Mesodermal cell (in vitro differentiated cells): ENCODE results near the gene IL17C.
"Not testable (repeated sequence)": the region's sequence is repeated elsewhere in the genome, so short reads cannot be mapped to it uniquely, and the experiment has no call there.

Experiments
- H3K27ac ChIP-seq: 2 replicates; pipeline ENCODE4 v1.7.0; 2013; ENCODE audit warnings: mild to moderate bottlenecking, low read depth, low read length, moderate library complexity; ENCODE audit not compliant: severe bottlenecking
- H3K36me3 ChIP-seq: 2 replicates; pipeline ENCODE4 v1.7.1; 2013; ENCODE audit warnings: mild to moderate bottlenecking, low read length, moderate library complexity; ENCODE audit not compliant: control insufficient read depth, insufficient read depth
- H3K4me1 ChIP-seq: one replicate; pipeline ENCODE4 v1.7.1; 2013; ENCODE audit warnings: mild to moderate bottlenecking, low read length; ENCODE audit not compliant: insufficient read depth, control insufficient read depth, poor library complexity, severe bottlenecking
- H3K4me3 ChIP-seq: 2 replicates; pipeline ENCODE4 v1.7.0; 2013; ENCODE audit warnings: low read length, control low read depth, mild to moderate bottlenecking; ENCODE audit not compliant: insufficient read depth, poor library complexity, severe bottlenecking; ENCODE audit errors: extremely low read depth
- H3K9me3 ChIP-seq: 2 replicates; pipeline ENCODE4 v1.7.1; 2013; ENCODE audit warnings: mild to moderate bottlenecking, low read length, moderate library complexity; ENCODE audit not compliant: control insufficient read depth
- WGBS, 2 experiments: methylation state at CpG; one replicate each; pipeline ENCODE4 v1.1.5; 2013; ENCODE audit warnings: missing lambda C conversion rate in 2 of 2; ENCODE audit not compliant: insufficient coverage in 2 of 2; 5-methylcytosine and 5-hydroxymethylcytosine counted together

The IL17C gene

GRCh38 chr16:88662222-88662842 is 24.0 kb downstream of the IL17C start:
- Histone ChIP-seq H3K36me3 (peaks cover 52% of the 10 kb centered on the region), H3K9me3 (no peaks in the 10 kb centered on the region), H3K4me1 (peaks cover 13% of the 10 kb centered on the region), H3K4me3 (peak overlapping the region; percentile 98), H3K27ac (peak overlapping the region; percentile 71)
- WGBS, 2 experiments, result 1 to 2% methylated on average over 38 to 40 of the region's 49 CpGs

DNA sequence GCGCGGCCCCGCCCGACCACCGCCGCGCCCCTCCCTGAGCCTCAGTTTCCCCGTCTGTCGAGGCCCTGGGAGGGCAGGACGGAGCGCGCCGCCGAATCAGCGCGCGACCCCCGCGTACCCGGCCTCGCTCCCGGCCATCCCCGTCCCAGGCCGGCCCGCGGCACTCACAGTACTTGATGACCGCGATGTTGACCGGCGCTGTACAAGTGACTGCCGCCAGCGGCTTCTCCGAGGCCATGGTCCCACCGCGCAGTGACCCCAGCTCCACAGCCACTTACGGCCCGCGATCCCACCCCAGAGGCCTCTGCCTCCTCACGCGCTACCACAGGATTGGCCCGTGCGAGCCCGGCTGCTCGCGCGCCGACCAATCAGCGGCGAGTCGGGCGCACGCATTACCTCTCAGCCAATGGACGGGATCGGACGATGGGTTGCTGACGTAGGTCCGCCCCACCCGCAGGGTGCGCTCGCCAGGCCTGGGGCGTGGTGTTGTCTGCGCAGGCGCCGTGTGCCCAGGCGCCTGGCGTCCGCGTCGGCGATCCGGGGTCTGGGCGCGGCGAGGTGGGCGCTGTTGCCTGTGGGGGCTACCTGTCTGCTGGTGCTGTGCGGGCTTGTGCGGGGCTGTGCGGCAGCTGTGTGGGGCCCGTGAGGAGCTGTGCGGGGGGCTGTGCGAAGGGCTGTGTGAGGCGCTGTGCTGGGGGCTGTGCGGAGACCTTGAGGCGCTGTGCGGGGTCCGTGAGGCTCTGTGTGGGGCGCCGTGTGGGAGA is 24.7 kb downstream of the IL17C start, which contains the start of gene MVD:
MVD (minus strand) TSS at position 249 of the 764 bp plus-strand sequence; CDS start at position 238, 11 bp downstream.
- H3K4me3 ChIP-seq, result peak within 1 kb of the TSS; percentile 98
- peak within 1 kb of the TSS; percentile 71 for H3K27ac ChIP-seq
- H3K4me1 ChIP-seq, result peaks cover 13% of the 10 kb centered on the region
- 0% methylated on average over 77 to 79 of the region's 88 CpGs for WGBS, 2 experiments
- H3K9me3 ChIP-seq, result no peaks in the 10 kb centered on the region
- peaks cover 45% of the 10 kb centered on the region for H3K36me3 ChIP-seq

- Histone ChIP-seq H3K27ac (no peak overlapping the region), H3K4me1 (peaks cover 3% of the 10 kb centered on the region), H3K9me3 (no peaks in the 10 kb centered on the region), H3K36me3 (peaks cover 34% of the 10 kb centered on the region), H3K4me3 (no peak overlapping the region)
- 96 to 100% methylated on average over 3 to 4 of the region's 4 CpGs for WGBS, 2 experiments
Observed at GRCh38 chr16:88665148-88665547, 26.8 kb downstream of the IL17C start.

DNA sequence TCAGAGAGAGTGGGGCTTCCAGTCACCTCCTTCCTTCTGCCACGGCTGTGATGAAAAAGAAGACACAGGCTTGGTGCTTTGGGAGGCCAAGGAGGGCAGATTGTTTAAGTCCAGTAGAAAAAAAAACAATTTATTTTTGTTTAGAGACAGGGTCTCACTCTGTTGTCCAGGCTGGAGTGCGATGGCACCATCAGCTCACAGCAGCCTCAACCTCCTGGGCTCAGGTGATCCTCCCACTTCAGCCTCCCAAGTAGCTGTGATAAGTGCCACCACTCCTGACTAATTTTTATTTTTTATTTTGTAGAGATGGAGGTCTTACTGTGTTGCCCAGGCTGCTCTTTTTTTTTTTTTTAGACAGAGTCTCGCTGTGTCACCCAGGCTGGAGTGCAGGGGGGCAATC is 27.2 kb downstream of the IL17C start:
- no peaks in the 10 kb centered on the region for H3K9me3 ChIP-seq
- no peak overlapping the region for H3K27ac ChIP-seq
- WGBS, 2 experiments, result 100% methylated on average over 1 to 2 of the region's 3 CpGs
- peaks cover 31% of the 10 kb centered on the region for H3K36me3 ChIP-seq
- no peak overlapping the region for H3K4me3 ChIP-seq
- no peaks in the 10 kb centered on the region for H3K4me1 ChIP-seq

- Histone ChIP-seq H3K4me1 (peaks cover 2% of the 10 kb centered on the region), H3K9me3 (no peaks in the 10 kb centered on the region), H3K36me3 (peaks cover 35% of the 10 kb centered on the region), H3K4me3 (no peak overlapping the region), H3K27ac (no peak overlapping the region)
- 65 to 81% methylated on average over 4 to 5 of the region's 5 CpGs for WGBS, 2 experiments
Observed at GRCh38 chr16:88667461-88667860, 29.1 kb downstream of the IL17C start.

GRCh38 chr16:88669493-88669892 is 31.1 kb downstream of the IL17C start:
- not testable (repeated sequence) for H3K9me3 ChIP-seq, H3K4me3 ChIP-seq, H3K27ac ChIP-seq, H3K4me1 ChIP-seq
- 100% methylated on average over 1 of the region's 8 CpGs for WGBS, 2 experiments
- peaks cover 43% of the 10 kb centered on the region for H3K36me3 ChIP-seq

DNA sequence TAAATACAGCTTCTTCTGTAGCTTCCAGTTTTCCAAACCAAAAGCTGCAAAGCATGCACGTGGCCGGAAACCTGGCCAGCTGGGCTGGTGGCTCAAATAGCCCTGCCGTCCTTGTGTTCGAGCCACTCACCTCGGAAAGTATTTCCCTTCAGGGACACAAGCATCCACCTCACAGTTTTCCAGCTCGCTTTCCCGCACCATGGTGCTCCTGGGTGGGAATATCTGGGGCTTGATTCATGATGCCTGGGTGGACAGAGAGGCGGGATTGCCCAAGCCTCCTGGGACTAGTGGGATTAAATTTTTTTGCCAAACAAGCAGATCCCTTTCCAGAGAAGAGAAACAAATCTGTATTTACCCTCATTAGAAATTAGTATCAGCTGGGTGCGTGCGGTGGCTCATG is 31.6 kb downstream of the IL17C start:
- 95 to 98% methylated on average over 5 to 8 of the region's 10 CpGs for WGBS, 2 experiments
- H3K36me3 ChIP-seq, result peaks cover 41% of the 10 kb centered on the region
- no peak overlapping the region for H3K4me3 ChIP-seq
- peaks cover 4% of the 10 kb centered on the region for H3K4me1 ChIP-seq
- no peaks in the 10 kb centered on the region for H3K9me3 ChIP-seq
- no peak overlapping the region for H3K27ac ChIP-seq

DNA sequence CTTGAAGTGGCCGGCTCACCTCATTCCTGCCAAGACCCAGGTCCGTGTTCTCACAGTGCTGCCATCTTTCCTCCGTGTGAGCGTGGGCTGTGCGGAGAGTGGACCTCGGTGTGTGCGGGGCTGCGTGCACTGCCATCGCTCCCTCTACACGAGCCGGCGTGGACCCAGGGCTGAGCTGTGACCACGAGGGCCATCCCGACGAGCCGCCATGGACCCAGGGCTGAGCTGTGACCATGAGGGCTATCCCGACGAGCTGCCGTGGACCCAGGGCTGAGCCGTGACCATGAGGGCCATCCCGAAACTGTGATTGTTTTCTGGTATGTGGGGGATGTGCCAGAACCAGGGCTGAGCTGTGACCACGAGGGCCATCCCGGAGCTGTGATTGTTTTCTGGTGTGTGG is 33.4 kb downstream of the IL17C start:
- H3K4me3 ChIP-seq, result no peak overlapping the region
- peaks cover 40% of the 10 kb centered on the region for H3K36me3 ChIP-seq
- 92 to 96% methylated on average over 18 to 23 of the region's 23 CpGs for WGBS, 2 experiments
- H3K27ac ChIP-seq, result no peak overlapping the region
- H3K9me3 ChIP-seq, result no peaks in the 10 kb centered on the region
- H3K4me1 ChIP-seq, result peaks cover 4% of the 10 kb centered on the region

DNA sequence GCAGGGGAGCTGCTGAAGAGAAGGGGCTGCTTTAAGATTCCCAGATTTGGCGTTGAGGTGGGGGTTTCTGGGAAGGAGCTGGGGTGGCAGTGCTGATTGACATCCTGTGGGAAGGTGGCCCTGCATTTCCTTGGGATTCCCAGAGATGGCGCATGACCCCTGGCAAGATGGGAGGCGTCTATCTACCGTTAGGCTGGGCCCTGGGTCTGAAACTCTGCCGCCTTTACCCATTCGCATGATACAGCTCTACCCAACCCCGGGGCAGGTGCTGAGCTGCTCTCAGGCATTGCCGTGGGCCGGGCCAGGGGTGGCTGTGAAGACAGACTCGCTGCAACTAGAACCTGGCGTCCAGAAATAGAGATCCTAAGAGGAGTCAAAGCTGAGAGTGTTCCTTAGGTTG is 34.4 kb downstream of the IL17C start:
- no peak overlapping the region for H3K27ac ChIP-seq
- peaks cover 4% of the 10 kb centered on the region for H3K4me1 ChIP-seq
- WGBS, 2 experiments, result 39 to 48% methylated on average over 9 to 10 of the region's 11 CpGs
- H3K9me3 ChIP-seq, result no peaks in the 10 kb centered on the region
- peaks cover 40% of the 10 kb centered on the region for H3K36me3 ChIP-seq
- H3K4me3 ChIP-seq, result no peak overlapping the region

DNA sequence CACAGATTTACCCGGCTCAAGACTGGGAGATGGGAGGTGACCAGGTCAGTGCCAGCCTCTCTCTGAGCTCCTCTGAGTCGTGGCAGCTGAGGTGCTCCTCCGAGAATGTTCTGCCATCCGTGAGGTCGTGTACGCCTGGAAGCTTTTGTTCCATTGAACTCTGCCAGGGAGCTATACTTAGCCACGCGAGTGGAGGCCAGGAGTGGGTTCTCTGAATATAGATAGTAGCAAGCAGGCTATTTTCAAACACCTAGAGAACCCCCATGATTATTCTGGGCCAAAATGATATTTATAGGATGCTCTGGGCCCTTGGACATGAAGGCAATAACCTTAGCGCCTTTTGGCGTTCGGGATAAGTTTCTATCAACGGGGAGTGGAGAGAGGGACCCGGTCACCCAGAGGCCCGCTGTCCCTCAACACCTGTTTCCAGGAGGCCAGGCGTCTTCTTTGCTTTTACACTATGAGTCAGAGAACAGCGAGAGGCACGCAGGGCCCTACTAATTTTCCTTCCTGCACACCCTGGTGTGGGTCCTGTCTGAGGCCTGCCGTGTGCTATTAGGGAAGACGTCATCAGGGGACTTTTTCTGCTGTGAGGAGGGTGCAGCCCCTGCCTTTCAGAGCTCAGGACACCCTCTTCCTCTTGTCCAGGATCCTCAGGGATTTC is 35.5 kb downstream of the IL17C start:
- Histone ChIP-seq H3K4me3 (no peak overlapping the region), H3K4me1 (peaks cover 4% of the 10 kb centered on the region), H3K27ac (no peak overlapping the region), H3K9me3 (no peaks in the 10 kb centered on the region), H3K36me3 (peaks cover 34% of the 10 kb centered on the region)
- 96 to 97% methylated on average over 14 to 18 of the region's 19 CpGs for WGBS, 2 experiments
